Measurements from ENCODE around the gene JUND. TPM values are rescaled to one million over a fixed set of nuclear protein-coding genes. Genes with fewer than 3 reads are reported as not detected.

Gene JUND
- 25.7 to 58.5 TPM (median 52.9 TPM) in 5 replicates for total RNA-seq (2022; extraction: Qiagen RNA extraction)

DNA sequence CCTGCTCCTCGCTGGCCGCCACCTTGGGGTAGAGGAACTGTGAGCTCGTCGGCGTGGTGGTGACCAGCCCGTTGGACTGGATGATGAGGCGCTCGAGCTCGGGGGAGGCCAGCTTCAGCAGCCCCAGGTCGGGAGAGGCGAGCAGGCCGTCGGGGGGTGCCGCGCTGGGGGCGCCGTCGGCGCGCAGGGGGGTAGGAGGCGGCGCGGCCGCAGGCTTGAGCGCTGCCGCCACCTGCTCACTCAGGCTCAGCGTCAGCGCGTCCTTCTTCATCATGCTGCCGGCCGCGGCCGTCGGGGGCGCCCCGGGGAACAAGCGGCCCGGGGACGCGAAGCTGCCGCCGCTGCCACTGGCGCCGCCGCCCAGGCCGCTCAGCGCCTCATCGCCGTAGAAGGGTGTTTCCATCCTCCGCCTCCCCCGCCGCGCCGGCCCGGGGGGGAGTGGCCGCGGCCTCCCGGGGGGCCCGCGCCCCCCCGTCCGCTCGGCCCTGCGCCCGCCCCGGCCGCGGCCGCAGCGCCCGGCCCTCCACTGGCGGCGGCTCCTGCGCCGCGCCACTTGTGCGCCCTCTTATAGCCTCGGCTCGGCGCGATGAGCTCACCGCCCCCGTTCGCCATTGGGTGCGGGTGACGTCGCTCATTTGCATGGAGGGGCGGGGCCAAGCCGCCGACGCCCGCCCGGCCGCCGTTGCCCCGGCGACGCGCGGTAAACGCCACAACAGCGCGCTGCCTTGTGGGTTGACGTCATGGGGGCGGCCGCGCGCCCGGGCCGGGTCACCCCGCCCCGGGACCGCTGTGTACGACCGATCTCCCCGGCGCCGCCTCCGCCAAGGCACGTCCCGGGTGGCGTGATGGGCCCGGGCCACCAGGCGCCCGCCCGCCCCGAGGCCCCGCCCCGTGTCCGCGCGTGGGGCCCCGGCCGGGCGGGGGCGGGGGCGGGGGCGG is at the start of gene JUND:
Gene JUND, minus strand, starts transcription at position 541 of the 939 bp plus-strand sequence. Its CDS starts 138 bp downstream, at position 403.

DNA sequence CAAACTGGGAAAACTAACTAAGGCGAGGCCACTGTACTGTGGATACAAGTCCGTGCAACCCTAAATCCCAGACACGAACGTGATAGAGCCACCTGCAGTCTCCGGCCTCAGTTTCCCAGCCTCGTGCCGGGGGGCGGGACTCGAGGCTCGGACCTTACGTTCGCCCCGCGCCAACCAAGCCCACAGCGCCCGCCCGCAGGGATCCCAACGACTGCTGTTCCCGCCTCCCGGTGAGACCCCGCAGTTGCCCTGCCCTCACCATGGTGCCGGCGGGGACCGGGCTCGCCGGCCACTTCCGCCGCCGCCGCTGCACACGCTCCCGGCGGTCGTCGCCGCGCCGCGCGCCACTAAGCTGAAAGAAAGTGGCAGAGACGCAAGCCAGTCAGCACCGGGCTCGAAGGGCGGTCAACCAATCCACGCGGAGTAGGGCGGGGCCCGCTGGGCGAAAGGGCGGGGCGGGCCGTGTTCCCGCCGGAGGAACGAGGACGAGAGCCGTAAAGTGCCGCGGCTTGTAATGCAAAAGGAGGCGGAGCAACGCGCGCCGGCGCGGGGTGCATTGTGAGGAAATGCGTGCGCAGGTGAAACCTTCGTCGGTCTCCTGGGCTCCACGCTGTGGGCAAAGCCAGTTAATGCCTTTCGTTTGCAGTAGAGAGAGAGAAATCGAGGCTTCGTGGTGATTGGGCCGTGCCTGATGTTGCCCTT is 41.5 kb upstream of the JUND start, which contains the start of gene LSM4:
Gene LSM4, minus strand, starts transcription at position 318 of the 702 bp plus-strand sequence. Its CDS starts 56 bp downstream, at position 262.

DNA sequence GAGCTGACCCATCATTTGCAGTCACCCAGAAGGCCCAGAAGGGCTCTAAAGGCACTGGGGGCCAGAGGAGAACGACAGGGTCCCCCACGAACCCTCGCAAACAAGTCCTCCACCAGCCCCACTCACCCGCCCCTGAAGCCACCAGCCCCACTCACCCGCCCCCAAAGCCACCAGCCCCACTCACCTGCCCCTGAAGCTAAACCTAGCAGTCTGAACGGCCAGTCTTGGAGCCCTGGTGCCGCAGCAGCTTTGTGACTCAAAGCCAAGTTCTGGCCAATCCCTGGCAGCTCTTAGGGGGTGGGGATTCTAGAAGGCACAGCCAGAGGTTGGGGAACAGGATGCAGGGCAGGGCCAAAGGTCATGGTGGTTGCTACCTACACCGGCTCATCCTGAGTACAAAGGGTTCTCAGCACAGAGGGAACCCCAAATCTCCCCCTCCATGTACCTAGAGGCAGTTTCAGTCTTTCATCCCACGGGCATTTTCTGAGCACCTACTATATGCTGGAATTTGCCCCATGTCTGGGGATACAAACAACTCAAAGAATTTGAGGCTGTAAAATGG is 7.1 kb downstream of the JUND start, which contains the start of gene IQCN:
Gene IQCN, minus strand, starts transcription at position 234 of the 562 bp plus-strand sequence. CDS start 4,974 bp downstream, outside the sequence.

Other genes starting within 250 kb of the JUND start
- not detected in 5 replicates for gene IL12RB1, start 194.7 kb downstream of the JUND start, total RNA-seq (2022; extraction: Qiagen RNA extraction)
- 1.7 to 2.6 TPM (median 2.3 TPM) in 5 replicates for gene MAST3, start 183.8 kb downstream of the JUND start, total RNA-seq (2022; extraction: Qiagen RNA extraction)
- gene PIK3R2, start 128.5 kb downstream of the JUND start, total RNA-seq (2022; extraction: Qiagen RNA extraction): 2.1 to 11.0 TPM (median 10.3 TPM) in 5 replicates
- 12.6 to 24.1 TPM (median 14.9 TPM) in 5 replicates for gene IFI30, start 107.8 kb downstream of the JUND start, total RNA-seq (2022; extraction: Qiagen RNA extraction)
- gene MPV17L2, start 88.4 kb downstream of the JUND start, total RNA-seq (2022; extraction: Qiagen RNA extraction): 9.1 to 13.1 TPM (median 11.6 TPM) in 5 replicates
- gene RAB3A, start 77.6 kb downstream of the JUND start, total RNA-seq (2022; extraction: Qiagen RNA extraction): 0.49 to 1.1 TPM (median 0.85 TPM) in 5 replicates
- 0.12 to 0.15 TPM (median 0.13 TPM) in 4 of 5 replicates, not detected in the other for gene PDE4C, start 55.2 kb downstream of the JUND start, total RNA-seq (2022; extraction: Qiagen RNA extraction)
- gene IQCN, start 7.2 kb downstream of the JUND start, total RNA-seq (2022; extraction: Qiagen RNA extraction): 0.48 to 0.68 TPM (median 0.50 TPM) in 5 replicates
- gene LSM4, start 41.5 kb upstream of the JUND start, total RNA-seq (2022; extraction: Qiagen RNA extraction): 199 to 254 TPM (median 241 TPM) in 5 replicates
- 2.1 to 3.4 TPM (median 3.0 TPM) in 5 replicates for gene PGPEP1, start 59.0 kb upstream of the JUND start, total RNA-seq (2022; extraction: Qiagen RNA extraction)
- 26.2 to 63.2 TPM (median 48.3 TPM) in 5 replicates for gene GDF15, start 104.5 kb upstream of the JUND start, total RNA-seq (2022; extraction: Qiagen RNA extraction)
- not detected in 5 replicates for gene LRRC25, start 116.0 kb upstream of the JUND start, total RNA-seq (2022; extraction: Qiagen RNA extraction)
- gene SSBP4, start 137.8 kb upstream of the JUND start, total RNA-seq (2022; extraction: Qiagen RNA extraction): 40.6 to 63.0 TPM (median 53.8 TPM) in 5 replicates
- 25.9 to 47.4 TPM (median 43.7 TPM) in 5 replicates for gene ISYNA1, start 156.5 kb upstream of the JUND start, total RNA-seq (2022; extraction: Qiagen RNA extraction)
- 3.5 to 5.9 TPM (median 5.1 TPM) in 5 replicates for gene ELL, start 240.4 kb upstream of the JUND start, total RNA-seq (2022; extraction: Qiagen RNA extraction)